ENCODE data around the gene SPIRE1. TPM values are rescaled to one million over a fixed set of nuclear protein-coding genes. Genes with fewer than 3 reads are reported as not detected.
A peak's percentile ranks its signal among the peaks of the same experiment; 100 is the strongest.

The SPIRE1 gene
- total RNA-seq, 2 experiments from 2014 or later, result 0.19 to 2.4 TPM

GRCh38 chr18:12449051-12449785, 208.7 kb downstream of the SPIRE1 start:
- TF ChIP-seq EZH2phosphoT487 (IDR thresholded peaks at IDR 0.05; ENCODE audit: borderline replicate concordance, low read depth, low read length) (no peak), CTCF (conservative IDR thresholded peaks at IDR 0.05; ENCODE audit: low read length) (no peak)
- no peaks in the 10 kb centered on the region for H3K4me1 ChIP-seq (ENCODE audit: insufficient read depth, low read length, poor library complexity, severe bottlenecking)

GRCh38 chr18:12445554-12445953, 212.4 kb downstream of the SPIRE1 start:
- no peak overlapping the region for H3K27ac ChIP-seq (ENCODE audit: low read depth, low read length, poor library complexity, severe bottlenecking)
- TF ChIP-seq CTCF (conservative IDR thresholded peaks at IDR 0.05; ENCODE audit: low read length) (no peak), EZH2phosphoT487 (IDR thresholded peaks at IDR 0.05; ENCODE audit: borderline replicate concordance, low read depth, low read length) (no peak)
- H2AFZ ChIP-seq (ENCODE audit: low read length), result no peak overlapping the region
- H3K4me2 ChIP-seq (ENCODE audit: low read length), result no peak overlapping the region
- H3K4me1 ChIP-seq (ENCODE audit: insufficient read depth, low read length, poor library complexity, severe bottlenecking), result no peaks in the 10 kb centered on the region
- TSS peak; percentile 35 for BruUV-seq (replicated peaks)
- no peaks in the 10 kb centered on the region for H3K79me2 ChIP-seq (ENCODE audit: insufficient read depth, low read depth, low read length)
- H4K20me1 ChIP-seq (ENCODE audit: insufficient read depth, low read length), result no peaks in the 10 kb centered on the region
- ChIA-PET CTCF (ENCODE audit: unreplicated experiment) (no interaction called here), POLR2A (interaction anchor here (1.5 kb wide), 1 partner anchor 68 kb away, joined by 3 read pairs; the partner anchor contains the start of gene AFG3L2)
- H3K9me3 ChIP-seq (ENCODE audit: low read length), result no peaks in the 10 kb centered on the region
- H3K4me3 ChIP-seq (ENCODE audit: low read depth, low read length, poor library complexity, severe bottlenecking), result no peak overlapping the region
- H3K9me2 ChIP-seq (ENCODE audit: insufficient read depth, low read length), result no peaks in the 10 kb centered on the region
- intact Hi-C loops (cut with micrococcal nuclease; ENCODE audit: unreplicated experiment), result no loop called here
- H3K36me3 ChIP-seq (ENCODE audit: insufficient read depth, low read length), result no peaks in the 10 kb centered on the region
- DNase-seq (ENCODE audit: low spot score), result no peak

More at GRCh38 chr18:12449051-12449785, 208.7 kb downstream of the SPIRE1 start:
- intact Hi-C loops (cut with micrococcal nuclease; ENCODE audit: unreplicated experiment), result no loop called here
- Histone ChIP-seq H3K9me3 (ENCODE audit: low read length) (no peaks in the 10 kb centered on the region), H3K27ac (ENCODE audit: low read depth, low read length, poor library complexity, severe bottlenecking) (no peak overlapping the region), H3K79me2 (ENCODE audit: insufficient read depth, low read depth, low read length) (no peaks in the 10 kb centered on the region), H3K4me3 (ENCODE audit: low read depth, low read length, poor library complexity, severe bottlenecking) (no peak overlapping the region), H3K4me2 (ENCODE audit: low read length) (no peak overlapping the region), H2AFZ (ENCODE audit: low read length) (no peak overlapping the region), H4K20me1 (ENCODE audit: insufficient read depth, low read length) (no peaks in the 10 kb centered on the region), H3K36me3 (ENCODE audit: insufficient read depth, low read length) (no peaks in the 10 kb centered on the region), H3K9me2 (ENCODE audit: insufficient read depth, low read length) (no peaks in the 10 kb centered on the region)
- ChIA-PET POLR2A (interaction anchor here (0.6 to 0.9 kb wide), 5 partner anchors 12 to 96 kb away, joined by 3 to 4 read pairs (median 4); no protein-coding TSS in a partner anchor), CTCF (ENCODE audit: unreplicated experiment) (no interaction called here)
- BruUV-seq (replicated peaks), result no TSS peak
- no peak for DNase-seq (ENCODE audit: low spot score)

GRCh38 chr18:12443551-12443950, 214.4 kb downstream of the SPIRE1 start:
- ChIA-PET POLR2A (no interaction called here), CTCF (ENCODE audit: unreplicated experiment) (no interaction called here)
- H3K4me2 ChIP-seq (ENCODE audit: low read length), result no peak overlapping the region
- no peaks in the 10 kb centered on the region for H3K9me2 ChIP-seq (ENCODE audit: insufficient read depth, low read length)
- no peaks in the 10 kb centered on the region for H3K4me1 ChIP-seq (ENCODE audit: insufficient read depth, low read length, poor library complexity, severe bottlenecking)
- no peak for TF ChIP-seq CTCF (conservative IDR thresholded peaks at IDR 0.05; ENCODE audit: low read length)
- TF ChIP-seq EZH2phosphoT487 (IDR thresholded peaks at IDR 0.05; ENCODE audit: borderline replicate concordance, low read depth, low read length), result no peak
- DNase-seq (ENCODE audit: low spot score), result no peak
- BruUV-seq (replicated peaks), result TSS peak; percentile 20
- no peak overlapping the region for H2AFZ ChIP-seq (ENCODE audit: low read length)
- H3K9me3 ChIP-seq (ENCODE audit: low read length), result no peaks in the 10 kb centered on the region
- H3K27ac ChIP-seq (ENCODE audit: low read depth, low read length, poor library complexity, severe bottlenecking), result no peak overlapping the region
- no peaks in the 10 kb centered on the region for H3K36me3 ChIP-seq (ENCODE audit: insufficient read depth, low read length)
- H3K79me2 ChIP-seq (ENCODE audit: insufficient read depth, low read depth, low read length), result no peaks in the 10 kb centered on the region
- intact Hi-C loops (cut with micrococcal nuclease; ENCODE audit: unreplicated experiment), result no loop called here
- H3K4me3 ChIP-seq (ENCODE audit: low read depth, low read length, poor library complexity, severe bottlenecking), result no peak overlapping the region
- no peaks in the 10 kb centered on the region for H4K20me1 ChIP-seq (ENCODE audit: insufficient read depth, low read length)
